Tibial artery (tissue), 4 donors: ENCODE measurements around the gene LCN6.
"Not testable (repeated sequence)": the region's sequence is repeated elsewhere in the genome, so short reads cannot be mapped to it uniquely, and the experiment has no call there.

Experiments used
- DNase-seq, 2 donors: peaks; one replicate each; pipeline ENCODE4 v3.0.0-alpha.2; 2019
- H3K27ac ChIP-seq, 2 donors: fragments of 200-600 bp; sonication (generic) in 1 of 2; 1 replicate in 1 of 2; 2 replicates in 1 of 2; pipeline ENCODE4 v1.5.1; 2018 to 2019; ENCODE audit warnings: mild to moderate bottlenecking in 1 of 2
- H3K27me3 ChIP-seq, 2 donors: fragments of 200-600 bp; sonication (generic) in 1 of 2; one replicate each; pipeline versions ENCODE4 v1.5.1 to v1.6.0; 2016 to 2019
- H3K36me3 ChIP-seq, 3 donors: fragments of 200-600 bp; sonication (generic) in 2 of 3; one replicate each; pipeline ENCODE4 v1.5.1; 2016 to 2019; ENCODE audit warnings: mild to moderate bottlenecking in 2 of 3
- H3K4me1 ChIP-seq, 4 donors: fragments of 200-600 bp; sonication (generic) in 2 of 4; 1 replicate in 3 of 4; 2 replicates in 1 of 4; pipeline ENCODE4 v1.5.1; 2016 to 2019
- H3K4me3 ChIP-seq, 2 donors: fragments of 200-600 bp; sonication (generic) in 1 of 2; 1 replicate in 1 of 2; 2 replicates in 1 of 2; pipeline ENCODE4 v1.5.1; 2018 to 2019; ENCODE audit warnings: mild to moderate bottlenecking in 2 of 2
- H3K9me3 ChIP-seq, 3 donors: fragments of 200-600 bp; sonication (generic) in 1 of 3; one replicate each; pipeline ENCODE4 v1.5.1; 2016 to 2019
- CTCF ChIP-seq, 2 experiments: fragments of 200-600 bp in 1 of 2; fragments of 450-650 bp in 1 of 2; IDR thresholded peaks; one replicate each; pipeline ENCODE4 v1.5.1; 2017 to 2019; ENCODE audit warnings: antibody characterized with exemption in 2 of 2, mild to moderate bottlenecking in 1 of 2, moderate library complexity in 1 of 2
- intact Hi-C: fragments of 100-400 bp; cut with DNase I; formaldehyde crosslinking; loops from one replicate; pipeline ENCODE4 v1.15.0; 2023; ENCODE audit warnings: low total_unique reads

The LCN6 gene

DNA sequence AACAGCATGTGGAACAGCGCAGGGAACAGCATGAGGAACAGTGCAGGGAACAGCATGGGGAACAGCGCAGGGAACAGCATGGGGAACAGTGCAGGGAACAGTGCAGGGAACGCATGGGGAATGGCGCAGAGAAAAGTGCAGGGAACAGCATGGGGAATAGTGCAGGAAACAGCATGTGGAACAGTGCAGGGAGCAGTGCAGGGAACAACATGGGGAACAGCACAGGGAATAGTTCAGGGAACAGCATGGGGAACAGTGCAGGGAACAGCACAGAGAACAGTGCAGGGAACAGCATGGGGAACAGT lies 7.8 kb upstream of the LCN6 start:
- intact Hi-C loops = no loop called here
- Histone ChIP-seq H3K4me1 (peaks cover 0 to 8% (median 0%) of the 10 kb centered on the region in 4 donors), H3K9me3 (peaks cover 0 to 11% (median 5%) of the 10 kb centered on the region in 3 donors), H3K27me3 (peaks cover 0 to 70% of the 10 kb centered on the region in 2 donors), H3K36me3 (no peaks in the 10 kb centered on the region), H3K27ac (no peak overlapping the region), H3K4me3 (no peak overlapping the region)
- no peak for DNase-seq
- TF ChIP-seq CTCF (IDR thresholded peaks at IDR 0.05) = no peak

- H3K4me1 ChIP-seq, H3K36me3 ChIP-seq, DNase-seq, H3K27ac ChIP-seq, H3K4me3 ChIP-seq, intact Hi-C loops: not testable (repeated sequence)
- Histone ChIP-seq H3K9me3 (peaks cover 0 to 11% (median 5%) of the 10 kb centered on the region in 3 donors), H3K27me3 (peaks cover 0 to 66% of the 10 kb centered on the region in 2 donors)
Observed at GRCh38 chr9:136755302-136756133, 7.2 kb upstream of the LCN6 start.

- DNase-seq = no peak
Observed at GRCh38 chr9:136754626-136755301, 6.4 kb upstream of the LCN6 start.

GRCh38 chr9:136754059-136754572 lies 5.8 kb upstream of the LCN6 start:
- H3K4me1 ChIP-seq = no peaks in the 10 kb centered on the region
- no peak overlapping the region for H3K4me3 ChIP-seq
- H3K27me3 ChIP-seq = peaks cover 0 to 57% of the 10 kb centered on the region in 2 donors
- no peak for TF ChIP-seq CTCF (IDR thresholded peaks at IDR 0.05)
- H3K9me3 ChIP-seq = peaks cover 0 to 11% (median 5%) of the 10 kb centered on the region in 3 donors
- DNase-seq = no peak
- H3K36me3 ChIP-seq = no peaks in the 10 kb centered on the region
- intact Hi-C loops = no loop called here
- no peak overlapping the region for H3K27ac ChIP-seq

More at GRCh38 chr9:136754626-136755301, 6.4 kb upstream of the LCN6 start:
- Histone ChIP-seq H3K4me1 (no peaks in the 10 kb centered on the region), H3K36me3 (no peaks in the 10 kb centered on the region), H3K27ac (no peak overlapping the region), H3K27me3 (peaks cover 0 to 58% of the 10 kb centered on the region in 2 donors), H3K4me3 (no peak overlapping the region), H3K9me3 (peaks cover 0 to 11% (median 5%) of the 10 kb centered on the region in 3 donors)
- intact Hi-C loops = no loop called here
- TF ChIP-seq CTCF (IDR thresholded peaks at IDR 0.05) = no peak

GRCh38 chr9:136753371-136754058 lies 5.2 kb upstream of the LCN6 start:
- no peak for TF ChIP-seq CTCF (IDR thresholded peaks at IDR 0.05)
- H3K4me3 ChIP-seq = no peak overlapping the region

More at GRCh38 chr9:136753371-136754058, 5.2 kb upstream of the LCN6 start:
- H3K9me3 ChIP-seq = peaks cover 0 to 11% (median 5%) of the 10 kb centered on the region in 3 donors
- intact Hi-C loops = no loop called here
- no peak for DNase-seq
- no peaks in the 10 kb centered on the region for H3K4me1 ChIP-seq
- no peaks in the 10 kb centered on the region for H3K36me3 ChIP-seq
- no peak overlapping the region for H3K27ac ChIP-seq
- H3K27me3 ChIP-seq = peaks cover 0 to 59% of the 10 kb centered on the region in 2 donors
